Activated T-cell treated with anti-CD3 and anti-CD28 coated beads, Interleukin-2, amount 50 U/mL, for 72 hours (primary cell): ENCODE data around the gene PRKCA. TPM values are rescaled to one million over a fixed set of nuclear protein-coding genes. Genes with fewer than 3 reads are reported as not detected.

Experiments used
- ATAC-seq, 2 donors: fragments of 150-1000 bp; cut with Tn5 transposase; replicated peaks in 1 of 2; 2 replicates each; pipeline ENCODE4 v1.10.0; 2021; ENCODE audit warnings: moderate library complexity in 2 of 2, mild to moderate bottlenecking in 1 of 2
- DNase-seq, 2 donors: peaks; one replicate each; pipeline ENCODE4 v3.0.0; 2021 to 2022; ENCODE audit warnings: mixed read lengths in 1 of 2
- H3K27ac Mint-ChIP-seq: one replicate; pipeline ENCODE4 v1.8.0; 2022; ENCODE audit warnings: mild to moderate bottlenecking, moderate library complexity, mixed read lengths
- H3K27me3 Mint-ChIP-seq: one replicate; pipeline ENCODE4 v1.8.0; 2022; ENCODE audit warnings: low read depth, mixed read lengths
- H3K36me3 Mint-ChIP-seq, 2 donors: one replicate each; pipeline ENCODE4 v1.8.0; 2022; ENCODE audit warnings: mixed read lengths in 2 of 2, mild to moderate bottlenecking in 1 of 2; ENCODE audit not compliant: insufficient read depth in 2 of 2
- H3K4me1 Mint-ChIP-seq: one replicate; pipeline ENCODE4 v1.8.0; 2022; ENCODE audit warnings: low read depth, mixed read lengths
- H3K4me3 Mint-ChIP-seq, 2 donors: one replicate each; pipeline ENCODE4 v1.8.0; 2022; ENCODE audit warnings: mild to moderate bottlenecking in 2 of 2, mixed read lengths in 2 of 2, moderate library complexity in 2 of 2
- H3K9me3 Mint-ChIP-seq, 2 donors: one replicate each; pipeline ENCODE4 v1.8.0; 2022; ENCODE audit warnings: mixed read lengths in 2 of 2
- total RNA-seq, 2 donors: library from RNA; stranded (reverse); gene quantifications; one replicate each; pipeline ENCODE4 v1.2.3, GENCODE V29; 2022

Gene PRKCA
- total RNA-seq, 2 donors from 2014 or later, result 126 to 138 TPM

GRCh38 chr17:66495035-66495434, 192.6 kb downstream of the PRKCA start:
- no peak for ATAC-seq
- H3K4me1 Mint-ChIP-seq, result peaks cover 67% of the 10 kb centered on the region
- DNase-seq, result no peak
- H3K27ac Mint-ChIP-seq, result no peak overlapping the region
- H3K4me3 Mint-ChIP-seq, result no peak overlapping the region
- H3K27me3 Mint-ChIP-seq, result no peaks in the 10 kb centered on the region
- H3K36me3 Mint-ChIP-seq, result peaks cover 7 to 11% of the 10 kb centered on the region in 2 donors
- H3K9me3 Mint-ChIP-seq, result no peaks in the 10 kb centered on the region

DNA sequence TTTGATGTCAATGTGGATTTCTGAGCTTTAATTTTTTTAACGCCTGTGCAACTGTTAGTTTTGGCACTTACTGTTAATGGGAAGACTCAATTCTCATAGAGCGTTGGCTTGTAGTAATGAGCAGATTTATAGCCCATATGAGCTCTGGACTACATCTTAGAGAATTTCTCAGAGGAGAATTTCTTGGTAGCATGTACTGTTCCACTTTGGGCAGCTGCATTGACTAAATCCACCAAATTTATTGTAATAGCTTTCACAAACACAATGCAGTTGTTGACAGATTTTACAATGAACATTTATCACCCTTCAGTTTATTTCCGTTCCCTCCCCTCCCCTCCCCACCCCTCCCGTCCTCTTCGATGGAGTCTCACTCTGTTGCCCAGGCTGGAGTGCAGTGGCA, 193.9 kb downstream of the PRKCA start:
- peaks cover 63% of the 10 kb centered on the region for H3K4me1 Mint-ChIP-seq
- no peak for ATAC-seq
- peaks cover 7 to 11% of the 10 kb centered on the region in 2 donors for H3K36me3 Mint-ChIP-seq

DNA sequence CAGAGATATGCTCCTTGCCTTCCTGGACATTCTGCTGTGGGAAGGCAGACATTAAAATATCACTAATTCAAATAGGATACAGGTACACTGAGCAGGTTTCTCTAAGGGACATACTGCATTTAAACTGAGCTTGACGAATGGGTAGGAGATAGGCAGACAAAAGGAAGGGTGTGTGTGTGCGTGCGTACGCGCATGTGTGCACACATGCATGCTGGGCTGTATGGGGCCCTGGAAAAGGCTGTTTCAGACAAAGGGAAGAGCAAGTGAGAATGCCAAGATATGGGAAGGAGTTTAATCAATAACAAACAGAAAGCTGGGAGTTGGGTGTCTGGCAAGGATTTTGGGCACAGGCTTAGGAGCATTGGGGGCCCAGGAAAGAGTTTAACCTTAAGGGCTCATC, 196.2 kb downstream of the PRKCA start:
- Mint-ChIP-seq H3K27ac (no peak overlapping the region), H3K9me3 (no peaks in the 10 kb centered on the region), H3K36me3 (peaks cover 7 to 11% of the 10 kb centered on the region in 2 donors), H3K4me1 (peaks cover 47% of the 10 kb centered on the region), H3K27me3 (no peaks in the 10 kb centered on the region), H3K4me3 (no peak overlapping the region)
- DNase-seq (no peak), ATAC-seq (no peak)

More for the DNA sequence above, 193.9 kb downstream of the PRKCA start:
- H3K27ac Mint-ChIP-seq, result no peak overlapping the region
- no peak for DNase-seq
- no peaks in the 10 kb centered on the region for H3K27me3 Mint-ChIP-seq
- H3K9me3 Mint-ChIP-seq, result no peaks in the 10 kb centered on the region
- no peak overlapping the region for H3K4me3 Mint-ChIP-seq

- Mint-ChIP-seq H3K9me3 (peaks cover 0 to 3% of the 10 kb centered on the region in 2 donors), H3K4me1 (peaks cover 64% of the 10 kb centered on the region), H3K4me3 (no peak overlapping the region), H3K27ac (peak overlapping the region; percentile 82), H3K27me3 (no peaks in the 10 kb centered on the region), H3K36me3 (peaks cover 5 to 8% of the 10 kb centered on the region in 2 donors)
- no peak for ATAC-seq
- no peak for DNase-seq
These were observed 204.2 kb downstream of the PRKCA start for GRCh38 chr17:66506641-66507040.

GRCh38 chr17:66507103-66507923, 204.9 kb downstream of the PRKCA start:
- Mint-ChIP-seq H3K9me3 (peaks cover 0 to 3% of the 10 kb centered on the region in 2 donors), H3K36me3 (peaks cover 5 to 8% of the 10 kb centered on the region in 2 donors), H3K27ac (peak overlapping the region; percentile 82), H3K27me3 (no peaks in the 10 kb centered on the region), H3K4me1 (peaks cover 68% of the 10 kb centered on the region), H3K4me3 (peak overlapping the region; percentile 46 to 64)
- DNase-seq (no peak), ATAC-seq (no peak)

- peaks cover 5 to 12% of the 10 kb centered on the region in 2 donors for H3K36me3 Mint-ChIP-seq
- ATAC-seq (no peak), DNase-seq (no peak)
- H3K4me1 Mint-ChIP-seq, result peaks cover 76% of the 10 kb centered on the region
- H3K4me3 Mint-ChIP-seq, result peak overlapping the region; percentile 55 to 64
- H3K9me3 Mint-ChIP-seq, result peaks cover 0 to 3% of the 10 kb centered on the region in 2 donors
- H3K27me3 Mint-ChIP-seq, result no peaks in the 10 kb centered on the region
- peak overlapping the region; percentile 82 for H3K27ac Mint-ChIP-seq
These were observed 205.8 kb downstream of the PRKCA start for GRCh38 chr17:66507982-66508760.

DNA sequence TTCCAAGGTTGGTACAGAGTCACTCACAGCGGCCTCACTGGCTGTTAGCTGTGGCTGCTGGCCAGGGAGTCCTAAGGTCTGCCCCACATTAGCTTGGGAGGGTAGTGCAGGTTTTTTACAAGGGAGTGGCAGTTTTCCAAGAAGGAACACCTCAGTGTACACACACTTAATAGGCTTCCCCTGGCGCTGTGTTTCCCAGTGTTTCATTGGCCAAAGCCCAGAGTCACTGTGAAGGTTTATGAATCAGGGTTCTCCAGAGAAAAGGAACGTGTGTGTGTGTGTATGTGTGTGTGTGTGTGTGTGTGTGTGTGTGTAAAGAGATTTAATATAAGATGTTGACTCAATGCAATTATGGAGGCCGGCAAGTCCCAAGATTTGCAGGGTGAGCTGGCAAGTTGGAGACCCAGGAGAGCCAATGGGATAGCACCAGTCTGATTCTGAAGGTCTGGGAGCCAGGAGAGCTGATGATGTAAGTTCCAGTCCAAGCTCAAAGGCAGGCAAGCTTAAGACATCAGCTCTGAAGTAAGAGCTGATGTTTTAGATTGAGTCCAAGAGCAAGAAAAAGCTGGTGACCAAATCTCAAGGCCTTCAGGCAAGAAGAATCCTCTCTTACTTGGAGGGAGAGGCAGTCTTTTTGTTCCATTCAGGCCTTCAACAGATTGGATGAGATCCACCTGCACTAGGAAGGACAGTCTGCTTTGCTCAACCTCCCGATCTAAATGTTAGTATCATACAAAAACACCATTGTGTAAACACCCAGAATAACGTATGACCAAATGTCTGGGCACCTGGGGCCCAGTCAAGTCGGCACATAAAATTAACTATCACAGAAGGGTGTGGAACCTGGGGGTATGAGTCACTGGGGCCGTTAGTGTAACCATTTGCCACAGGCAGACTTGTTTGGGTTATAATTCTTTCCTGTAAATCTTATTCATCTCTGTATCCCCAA, 206.8 kb downstream of the PRKCA start:
- DNase-seq (peak; percentile 70 to 79), ATAC-seq (peak; percentile 81 to 84)
- Mint-ChIP-seq H3K4me1 (peaks cover 86% of the 10 kb centered on the region), H3K27me3 (no peaks in the 10 kb centered on the region), H3K9me3 (peaks cover 0 to 3% of the 10 kb centered on the region in 2 donors), H3K36me3 (peaks cover 5 to 12% of the 10 kb centered on the region in 2 donors), H3K27ac (peak overlapping the region; percentile 100), H3K4me3 (peak overlapping the region; percentile 55 to 93)

DNA sequence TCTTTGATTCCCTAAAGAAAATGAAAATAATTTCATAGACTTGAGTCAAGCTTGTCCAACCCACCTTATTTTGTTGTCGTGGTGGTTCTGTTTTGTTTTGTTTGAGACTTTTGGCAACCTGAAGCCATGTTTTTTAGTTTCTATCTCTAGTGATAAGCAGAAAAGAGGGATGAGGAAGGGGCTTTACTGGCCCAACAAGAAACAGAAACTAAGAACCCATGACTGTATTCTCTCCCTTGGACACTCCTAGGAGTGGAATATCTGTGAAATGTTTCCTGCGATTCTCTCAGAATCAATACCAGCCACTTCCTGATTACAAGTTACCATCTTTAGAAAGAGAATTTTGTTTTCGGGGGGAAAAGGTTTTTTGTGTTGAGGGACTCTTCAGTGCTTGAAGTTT, 207.5 kb downstream of the PRKCA start:
- peaks cover 0 to 3% of the 10 kb centered on the region in 2 donors for H3K9me3 Mint-ChIP-seq
- no peaks in the 10 kb centered on the region for H3K27me3 Mint-ChIP-seq
- ATAC-seq (peak; percentile 14 to 18), DNase-seq (no peak)
- peak overlapping the region; percentile 100 for H3K27ac Mint-ChIP-seq
- H3K36me3 Mint-ChIP-seq, result peaks cover 9 to 16% of the 10 kb centered on the region in 2 donors
- peaks cover 94% of the 10 kb centered on the region for H3K4me1 Mint-ChIP-seq
- peak overlapping the region; percentile 55 to 93 for H3K4me3 Mint-ChIP-seq

DNA sequence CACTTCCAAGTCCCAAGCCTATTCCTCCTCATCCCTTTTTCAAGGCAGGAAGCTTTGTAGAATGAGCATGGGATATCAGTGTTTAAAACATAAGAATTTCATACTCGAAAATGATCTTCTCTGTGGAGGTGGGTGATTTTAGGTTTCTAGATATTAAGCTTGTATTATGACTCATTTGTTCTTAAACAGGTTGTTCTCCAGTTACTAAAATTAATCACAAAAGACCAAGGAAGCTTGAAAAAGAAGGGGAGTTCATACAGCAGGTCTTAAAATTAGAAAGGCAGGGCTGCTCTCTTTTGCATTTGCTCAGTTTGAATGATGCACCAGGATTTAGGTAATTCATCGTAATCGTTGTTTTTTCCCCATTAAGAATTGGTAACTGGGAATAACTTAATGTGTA, 208.7 kb downstream of the PRKCA start:
- peak in 1 of 2 donors; percentile 8 for ATAC-seq
- Mint-ChIP-seq H3K27ac (peak overlapping the region; percentile 86), H3K9me3 (peaks cover 0 to 3% of the 10 kb centered on the region in 2 donors), H3K36me3 (peaks cover 11 to 21% of the 10 kb centered on the region in 2 donors), H3K4me3 (peak overlapping the region; percentile 69 to 78), H3K27me3 (no peaks in the 10 kb centered on the region), H3K4me1 (peaks cover 97% of the 10 kb centered on the region)
- no peak for DNase-seq

- ATAC-seq, result peak; percentile 79 to 86
- Mint-ChIP-seq H3K27ac (peak overlapping the region; percentile 83), H3K4me1 (peaks cover 97% of the 10 kb centered on the region), H3K36me3 (peaks cover 11 to 30% of the 10 kb centered on the region in 2 donors), H3K9me3 (no peaks in the 10 kb centered on the region), H3K27me3 (no peaks in the 10 kb centered on the region), H3K4me3 (peak overlapping the region in 1 of 2 donors; percentile 33)
- peak; percentile 45 to 53 for DNase-seq
These were observed 211.9 kb downstream of the PRKCA start for GRCh38 chr17:66514227-66514806.

DNA sequence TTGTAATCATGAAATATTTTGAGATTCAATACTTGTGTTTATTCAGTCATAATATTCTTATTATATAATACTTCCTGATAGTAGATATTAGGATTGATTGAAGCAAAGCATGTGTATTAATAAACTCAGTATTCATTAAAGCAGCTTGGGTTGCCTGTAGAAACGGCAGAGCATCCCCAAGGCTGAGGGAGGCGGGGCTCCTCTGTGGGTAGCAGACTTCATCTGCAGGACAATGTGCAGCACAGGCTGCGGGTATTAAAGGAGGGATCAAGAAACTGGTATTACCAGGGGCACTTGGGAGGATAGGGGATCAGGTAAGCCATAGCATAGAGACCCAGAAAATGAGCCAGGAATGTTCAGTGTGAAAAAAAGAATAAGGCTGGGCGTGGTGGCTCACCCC, 213.6 kb downstream of the PRKCA start:
- DNase-seq (no peak), ATAC-seq (no peak)
- peaks cover 91% of the 10 kb centered on the region for H3K4me1 Mint-ChIP-seq
- no peak overlapping the region for H3K27ac Mint-ChIP-seq
- H3K4me3 Mint-ChIP-seq, result no peak overlapping the region
- H3K27me3 Mint-ChIP-seq, result no peaks in the 10 kb centered on the region
- H3K9me3 Mint-ChIP-seq, result no peaks in the 10 kb centered on the region
- peaks cover 11 to 28% of the 10 kb centered on the region in 2 donors for H3K36me3 Mint-ChIP-seq
